Lower leg skin (tissue), 3 donors: ENCODE data around the gene GSE1.

Source experiments
- CTCF ChIP-seq, 3 donors: fragments of 450-650 bp; IDR thresholded peaks; one replicate each; pipeline ENCODE4 v1.5.1; 2016; ENCODE audit warnings: antibody characterized with exemption in 3 of 3, mild to moderate bottlenecking in 3 of 3, moderate library complexity in 2 of 3
- POLR2A ChIP-seq, 2 donors: fragments of 450-650 bp; IDR thresholded peaks; one replicate each; pipeline ENCODE4 v1.6.1; 2016 to 2017; ENCODE audit warnings: antibody characterized with exemption in 2 of 2, mild to moderate bottlenecking in 1 of 2, moderate library complexity in 1 of 2

- TF ChIP-seq POLR2A (IDR thresholded peaks at IDR 0.05): no peak
- no peak for TF ChIP-seq CTCF (IDR thresholded peaks at IDR 0.05)
These were observed 24.1 kb downstream of the GSE1 start for GRCh38 chr16:85637061-85637807.
